ENCODE data around the gene NHLRC2. TPM values are rescaled to one million over a fixed set of nuclear protein-coding genes. Genes with fewer than 3 reads are reported as not detected.

Gene NHLRC2
- total and polyA plus RNA-seq, 2 donors (not counting 3 experiments of a cell fraction or from before 2014, with no cell fraction given): 5.2 to 28.2 TPM

DNA sequence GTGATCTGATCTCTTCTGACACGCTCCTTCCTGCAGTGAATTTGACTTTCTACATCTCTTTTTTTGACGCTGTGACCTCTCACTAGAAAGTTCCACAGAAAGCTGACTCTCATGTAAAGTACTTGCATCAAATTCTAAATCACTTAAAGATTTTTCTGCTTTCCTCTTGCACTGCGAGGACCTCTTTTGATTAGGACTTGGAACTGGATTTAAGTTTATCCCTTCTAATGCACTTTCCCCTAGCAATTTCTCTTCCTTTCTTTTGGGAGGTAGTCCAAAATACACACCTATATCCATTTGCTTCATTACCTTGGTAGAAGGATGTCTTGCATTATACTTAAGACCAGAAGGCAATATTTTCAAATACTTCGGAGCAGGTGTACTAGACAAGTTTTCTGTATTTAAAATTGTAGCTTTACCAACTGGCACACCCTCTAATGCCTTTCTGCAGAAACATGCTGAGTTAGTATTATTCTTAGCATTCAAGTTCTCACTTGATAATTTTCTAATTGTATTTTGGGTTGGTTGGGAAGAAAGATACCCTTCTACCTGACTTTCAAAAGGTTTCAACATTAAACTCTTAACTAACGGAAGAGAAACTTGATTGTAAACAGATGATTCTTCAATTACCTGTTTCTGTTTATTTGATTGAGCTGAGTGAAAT lies 5.2 kb upstream of the NHLRC2 start:
- dilution Hi-C loops (cut with MboI; ENCODE audit: extremely low pct_ligation_motif_present, low sequenced_read_pairs) (no loop called here), intact Hi-C loops (cut with micrococcal nuclease) (no loop called here)
- POLR2A ChIA-PET: no interaction called here
- H3K27ac ChIP-seq (ENCODE audit: insufficient read depth, low read depth, low read length): no peak overlapping the region
- DNase-seq (ENCODE audit: low read depth, low spot score) (no peak), FAIRE-seq (no peak)
- H3K4me3 ChIP-seq (replicated peaks in 1 of 3; ENCODE audit: insufficient read depth in 1 of 3, low read depth in 1 of 3, low read length in 3 of 3): no peak overlapping the region
- CTCF ChIA-PET: no interaction called here
- no peak for TF ChIP-seq POLR2A (IDR thresholded peaks at IDR 0.05; ENCODE audit: low read depth, low read length)
- TF ChIP-seq, protein P1, sequence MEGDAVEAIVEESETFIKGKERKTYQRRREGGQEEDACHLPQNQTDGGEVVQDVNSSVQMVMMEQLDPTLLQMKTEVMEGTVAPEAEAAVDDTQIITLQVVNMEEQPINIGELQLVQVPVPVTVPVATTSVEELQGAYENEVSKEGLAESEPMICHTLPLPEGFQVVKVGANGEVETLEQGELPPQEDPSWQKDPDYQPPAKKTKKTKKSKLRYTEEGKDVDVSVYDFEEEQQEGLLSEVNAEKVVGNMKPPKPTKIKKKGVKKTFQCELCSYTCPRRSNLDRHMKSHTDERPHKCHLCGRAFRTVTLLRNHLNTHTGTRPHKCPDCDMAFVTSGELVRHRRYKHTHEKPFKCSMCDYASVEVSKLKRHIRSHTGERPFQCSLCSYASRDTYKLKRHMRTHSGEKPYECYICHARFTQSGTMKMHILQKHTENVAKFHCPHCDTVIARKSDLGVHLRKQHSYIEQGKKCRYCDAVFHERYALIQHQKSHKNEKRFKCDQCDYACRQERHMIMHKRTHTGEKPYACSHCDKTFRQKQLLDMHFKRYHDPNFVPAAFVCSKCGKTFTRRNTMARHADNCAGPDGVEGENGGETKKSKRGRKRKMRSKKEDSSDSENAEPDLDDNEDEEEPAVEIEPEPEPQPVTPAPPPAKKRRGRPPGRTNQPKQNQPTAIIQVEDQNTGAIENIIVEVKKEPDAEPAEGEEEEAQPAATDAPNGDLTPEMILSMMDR (IDR thresholded peaks at IDR 0.05; ENCODE audit: extremely low read depth in 1 of 2, insufficient read depth in 1 of 2, low read depth in 1 of 2, low read length in 2 of 2): no peak
- no peak for TF ChIP-seq JUN (IDR thresholded peaks at IDR 0.05; ENCODE audit: borderline replicate concordance, insufficient read depth, insufficient read length, low read depth)
- TF ChIP-seq FOS (IDR thresholded peaks at IDR 0.05; ENCODE audit: borderline replicate concordance, insufficient read depth, low read length): no peak
- no peak for TF ChIP-seq MYC (IDR thresholded peaks at IDR 0.05; ENCODE audit: low read depth, low read length)
- TF ChIP-seq GATA2 (IDR thresholded peaks at IDR 0.05; ENCODE audit: insufficient read depth, insufficient read length, low read depth, low read length): no peak
- TF ChIP-seq, protein P2, sequence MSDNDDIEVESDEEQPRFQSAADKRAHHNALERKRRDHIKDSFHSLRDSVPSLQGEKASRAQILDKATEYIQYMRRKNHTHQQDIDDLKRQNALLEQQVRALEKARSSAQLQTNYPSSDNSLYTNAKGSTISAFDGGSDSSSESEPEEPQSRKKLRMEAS (IDR thresholded peaks at IDR 0.05; ENCODE audit: insufficient read depth, insufficient read length): no peak
- no peak for TF ChIP-seq POLR2AphosphoS5 (IDR thresholded peaks at IDR 0.05; ENCODE audit: insufficient read depth, low read depth, low read length)
- TF ChIP-seq EZH2 (IDR thresholded peaks at IDR 0.05; ENCODE audit: borderline replicate concordance, low read depth, low read length, severe bottlenecking): no peak
- H3K9me1 ChIP-seq (replicated peaks; ENCODE audit: control insufficient read depth, extremely low read depth, insufficient read depth, low read length): no peaks in the 10 kb centered on the region
- H3K79me2 ChIP-seq (ENCODE audit: control insufficient read depth, insufficient read depth, low read length): no peaks in the 10 kb centered on the region
- no peak overlapping the region for H2AFZ ChIP-seq (ENCODE audit: low read depth, low read length)
- peaks cover 12% of the 10 kb centered on the region for H3K4me1 ChIP-seq (ENCODE audit: control insufficient read depth, extremely low read depth, insufficient read depth, low read length)
- H3K27me3 ChIP-seq (ENCODE audit: control insufficient read depth in 2 of 2, insufficient read depth in 2 of 2, low read length in 2 of 2): no peaks in the 10 kb centered on the region
- no peaks in the 10 kb centered on the region for H3K9me3 ChIP-seq (replicated peaks; ENCODE audit: control insufficient read depth, insufficient read depth, low read length)
- H3K9ac ChIP-seq (replicated peaks; ENCODE audit: extremely low read depth, insufficient read depth, low read length): no peak overlapping the region
- H3K4me2 ChIP-seq (ENCODE audit: insufficient read depth, low read length): no peak overlapping the region
- no peaks in the 10 kb centered on the region for H4K20me1 ChIP-seq (replicated peaks; ENCODE audit: control insufficient read depth, extremely low read depth, insufficient read depth, low read length)
- no TSS peak for BruUV-seq (replicated peaks)
- H3K36me3 ChIP-seq (ENCODE audit: control insufficient read depth in 2 of 2, extremely low read depth in 1 of 2, insufficient read depth in 2 of 2, low read length in 2 of 2): peaks cover 0 to 3% of the 10 kb centered on the region in 2 experiments

All from endothelial cell of umbilical vein (primary cell).